GM19438 (cell line): ENCODE data around the gene CDHR5.

ENCODE experiments used
- ATAC-seq: cut with Tn5 transposase; IDR thresholded peaks from one replicate; pipeline ENCODE4 v1.9.1; 2021; ENCODE audit warnings: low read depth; ENCODE audit not compliant: unreplicated experiment

The CDHR5 gene

GRCh38 chr11:623999-624704, 603 bp downstream of the CDHR5 start:
- no peak for ATAC-seq

DNA sequence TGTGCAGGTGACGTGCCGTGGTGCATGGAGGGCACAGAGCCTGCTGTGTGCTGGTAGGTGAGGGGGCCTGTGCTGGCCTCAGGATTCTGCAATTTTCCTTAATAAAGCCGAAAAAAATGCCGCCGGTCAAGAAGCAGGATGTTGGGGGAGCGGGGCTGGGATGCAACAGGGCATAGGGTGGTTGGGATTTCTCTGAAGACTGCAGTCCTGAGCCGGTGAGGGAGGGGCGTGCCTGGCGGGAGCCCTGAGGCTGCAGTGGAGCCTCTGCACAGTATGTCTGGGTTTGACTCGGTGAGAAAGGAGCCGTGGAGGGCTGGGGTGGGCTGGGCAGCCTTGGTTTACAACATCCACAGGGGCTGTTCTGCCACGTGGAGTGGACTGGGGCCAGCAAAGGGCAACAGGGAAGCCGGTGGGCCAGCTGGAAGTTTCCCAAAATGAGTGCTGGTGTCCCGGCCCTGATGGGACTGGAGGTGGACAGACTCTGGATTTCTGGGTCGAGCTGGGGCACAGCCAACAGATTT, 1.3 kb downstream of the CDHR5 start:
- no peak for ATAC-seq

GRCh38 chr11:621838-622237, 2.9 kb downstream of the CDHR5 start:
- no peak for ATAC-seq

GRCh38 chr11:620935-621814, 3.6 kb downstream of the CDHR5 start:
- no peak for ATAC-seq

- no peak for ATAC-seq
Measured at GRCh38 chr11:620201-620600, 4.6 kb downstream of the CDHR5 start.

DNA sequence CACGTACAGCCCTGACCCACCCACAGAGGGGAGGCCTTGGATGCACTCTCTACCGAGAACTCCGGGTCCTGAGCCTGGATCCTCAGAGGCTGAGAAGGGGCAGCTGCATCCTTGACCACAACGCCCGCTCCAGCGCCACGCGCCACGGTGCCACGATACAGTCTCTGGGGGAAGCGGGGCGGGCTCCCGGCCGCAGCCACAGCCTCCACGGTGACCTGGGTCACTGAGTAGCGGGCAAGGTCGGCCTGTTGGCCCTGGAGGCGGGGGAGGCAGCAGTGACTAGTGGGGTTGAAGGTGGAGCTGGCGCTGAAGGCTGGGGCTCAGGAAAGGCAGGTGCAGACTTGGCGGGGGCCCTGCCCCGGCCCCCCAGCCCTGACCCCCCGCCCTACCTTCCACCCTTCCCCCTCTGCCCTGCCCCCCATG, 5.1 kb downstream of the CDHR5 start:
- ATAC-seq = no peak

GRCh38 chr11:618856-619627, 5.7 kb downstream of the CDHR5 start:
- ATAC-seq = no peak

- no peak for ATAC-seq
Measured at GRCh38 chr11:617912-618682, 6.7 kb downstream of the CDHR5 start.

GRCh38 chr11:617199-617911, 7.4 kb downstream of the CDHR5 start:
- no peak for ATAC-seq

DNA sequence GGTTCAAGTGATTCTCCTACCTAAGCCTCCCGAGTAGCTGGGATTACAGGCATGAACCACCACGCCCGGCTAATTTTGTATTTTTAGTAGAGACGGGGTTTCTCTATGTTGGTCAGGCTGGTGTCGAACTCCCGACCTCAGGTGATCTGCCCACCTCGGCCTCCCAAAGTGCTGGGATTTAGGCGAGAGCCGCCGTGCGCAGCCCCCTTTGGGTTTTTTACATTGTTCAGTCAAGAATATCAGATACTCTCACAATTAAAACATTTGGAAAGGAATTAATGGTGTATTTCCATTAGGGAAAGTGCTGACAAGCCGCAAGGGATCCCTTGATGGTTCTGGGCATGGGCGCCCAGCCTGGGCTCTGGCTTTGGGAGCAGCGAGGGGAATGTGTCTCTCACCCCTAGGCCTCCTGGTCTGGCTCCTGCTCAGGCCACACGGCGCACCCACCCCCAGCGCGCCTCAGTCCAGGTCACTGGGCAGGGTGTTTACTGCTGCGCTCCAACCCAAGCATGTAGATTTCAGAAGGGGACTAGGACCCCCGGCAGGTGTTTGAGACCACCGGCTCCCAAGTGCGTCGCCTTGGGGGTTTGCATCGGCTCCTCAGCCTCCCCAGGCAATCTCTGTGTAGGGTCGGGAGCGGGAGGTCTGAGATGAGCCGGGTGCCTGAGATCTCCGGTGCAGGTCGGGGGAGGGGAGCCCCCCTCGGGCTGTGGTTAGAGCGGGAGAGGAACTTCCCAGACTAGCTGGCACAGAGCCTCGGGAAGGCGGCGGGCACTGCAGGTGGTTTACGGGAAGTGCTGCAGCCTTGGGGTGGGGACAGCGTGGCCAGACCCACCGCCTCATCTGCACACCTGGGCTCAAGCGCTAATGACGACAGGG, 8.2 kb downstream of the CDHR5 start:
- no peak for ATAC-seq

DNA sequence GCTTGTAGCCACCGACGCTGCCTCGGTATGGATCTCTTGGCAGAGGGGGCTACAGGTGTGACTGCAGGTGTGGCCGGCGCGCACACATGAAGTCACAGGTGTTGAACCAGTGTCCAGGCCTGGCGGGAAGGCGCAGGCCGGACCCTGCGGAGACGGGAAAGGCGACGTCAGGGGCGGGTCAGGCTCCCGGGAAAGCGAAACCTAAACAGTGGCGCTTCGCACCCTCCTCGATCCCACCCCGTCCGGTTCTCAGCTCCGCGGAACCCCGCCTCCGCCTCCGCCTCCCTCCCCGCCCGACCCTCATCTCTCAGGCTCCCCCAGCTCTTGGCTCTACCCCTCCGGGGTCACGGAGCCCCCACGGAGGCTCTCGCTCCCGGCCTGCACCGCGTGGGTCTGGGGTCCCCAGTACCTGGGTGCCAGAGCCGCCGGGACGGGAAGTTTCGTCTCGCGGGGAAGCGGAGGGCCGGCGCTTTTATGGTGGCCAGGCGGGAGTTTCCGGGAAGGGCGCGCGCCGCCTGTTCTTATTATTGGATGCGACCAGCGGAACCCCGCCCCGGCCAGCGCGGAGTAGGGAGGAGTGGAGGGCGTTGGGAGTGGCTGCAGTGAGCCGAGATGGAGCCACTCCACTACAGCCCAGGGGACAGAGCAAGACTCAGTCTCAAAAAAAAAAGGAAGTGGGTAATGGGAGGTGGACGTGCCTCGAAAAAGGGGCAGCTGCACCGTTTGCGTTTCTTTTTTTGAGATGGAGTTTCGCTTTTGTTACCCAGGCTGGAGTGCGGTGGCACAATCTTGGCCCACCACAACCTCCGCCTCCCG, 9.0 kb downstream of the CDHR5 start, which contains the start of gene IRF7:
Gene IRF7, minus strand, starts transcription at position 447 of the 816 bp plus-strand sequence. CDS start 586 bp downstream, outside the sequence.
- ATAC-seq = peak; percentile 73

DNA sequence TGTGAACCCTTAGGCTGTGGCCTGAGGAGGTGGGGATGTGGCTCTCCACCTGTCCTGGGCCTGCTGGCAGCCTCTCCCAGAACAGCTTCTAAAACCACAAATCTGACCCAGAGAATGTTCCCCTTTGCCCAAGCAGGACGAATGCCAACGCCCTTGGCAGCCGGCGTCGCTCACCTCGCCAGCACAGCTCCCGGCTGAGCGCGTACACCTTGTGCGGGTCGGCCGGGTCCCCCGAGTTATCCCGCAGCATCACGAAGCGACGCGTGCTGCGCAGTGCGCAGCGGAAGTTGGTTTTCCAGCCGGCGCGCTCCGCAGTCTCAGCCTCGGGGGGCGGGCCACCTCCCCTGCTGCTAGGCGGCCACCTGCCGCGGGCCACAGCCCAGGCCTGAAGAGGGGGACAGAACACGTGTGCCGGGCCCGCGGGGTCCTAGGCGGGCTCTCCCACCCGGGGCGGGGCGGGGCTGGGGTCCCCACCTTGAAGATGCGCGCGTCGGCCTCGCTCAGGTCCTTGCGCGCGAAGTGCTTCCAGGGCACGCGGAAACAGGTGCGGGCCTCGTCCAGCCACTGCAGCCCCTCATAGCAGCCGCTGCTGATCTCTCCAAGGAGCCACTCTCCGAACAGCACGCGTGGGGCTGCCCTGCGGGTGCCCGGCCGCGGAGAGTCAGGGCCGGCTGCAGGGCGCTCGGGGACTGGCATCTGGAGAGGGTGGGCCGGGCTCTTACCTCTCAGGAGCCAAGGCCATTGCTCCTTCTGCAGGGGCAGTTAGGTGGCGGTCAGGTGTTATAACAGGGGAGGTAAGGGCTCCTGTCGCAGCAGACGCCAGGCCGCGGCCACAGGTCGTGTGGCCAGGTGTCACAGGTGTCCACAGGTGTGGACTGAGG, 9.9 kb downstream of the CDHR5 start:
- ATAC-seq = no peak

DNA sequence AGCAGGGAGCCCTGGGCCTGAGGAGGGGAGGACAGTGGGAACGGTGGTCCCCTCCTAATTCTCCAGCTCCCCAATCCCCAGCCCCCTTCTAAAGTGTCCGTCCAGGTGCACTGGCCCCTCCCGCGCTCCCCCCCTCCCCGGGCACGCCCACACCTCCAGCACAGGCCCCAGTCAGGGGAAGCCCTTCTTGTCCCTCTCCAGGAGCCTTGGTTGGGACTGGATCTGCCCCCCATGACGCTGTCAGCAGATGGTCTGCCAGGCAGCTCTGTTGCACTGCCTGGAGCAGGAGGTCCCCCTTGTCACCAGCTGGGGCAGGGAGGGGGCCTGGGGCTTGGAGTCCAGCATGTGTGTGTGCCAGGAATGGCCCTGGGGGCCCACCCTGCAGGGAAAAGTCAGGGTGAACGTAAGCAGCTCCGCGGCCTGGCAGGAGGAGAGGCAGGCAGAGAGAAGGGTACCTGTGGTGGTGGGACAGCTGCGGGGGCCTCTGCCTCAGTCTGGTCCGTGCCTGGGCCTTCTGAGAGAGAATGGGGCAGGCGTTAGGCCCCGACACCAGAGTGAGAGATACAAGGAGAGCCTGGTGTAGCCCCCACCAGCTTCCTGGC, 10.6 kb downstream of the CDHR5 start:
- ATAC-seq = no peak

GRCh38 chr11:613369-613968, 11.3 kb downstream of the CDHR5 start:
- ATAC-seq = no peak

- no peak for ATAC-seq
Measured at GRCh38 chr11:612961-613300, 11.8 kb downstream of the CDHR5 start.
